Mesendoderm (in vitro differentiated cells): Measurements from ENCODE around the gene MYRFL.

Source experiments
- DNase-seq: peaks from one replicate; pipeline ENCODE4 v3.0.0; 2013
- H2AK5ac ChIP-seq: 2 replicates; pipeline ENCODE4 v1.6.1; 2013; ENCODE audit warnings: low read length, inconsistent platforms
- H2BK120ac ChIP-seq: 2 replicates; pipeline ENCODE4 v1.6.1; 2013; ENCODE audit warnings: low read depth, mild to moderate bottlenecking, low read length, moderate library complexity, mixed read lengths
- H2BK15ac ChIP-seq: replicated peaks from 2 replicates; pipeline ENCODE4 v1.6.1; 2013; ENCODE audit warnings: low read depth, mild to moderate bottlenecking, moderate library complexity
- H2BK5ac ChIP-seq: 2 replicates; pipeline ENCODE4 v1.6.1; 2013; ENCODE audit warnings: low read length, inconsistent platforms
- H3K18ac ChIP-seq: 2 replicates; pipeline ENCODE4 v1.6.1; 2013; ENCODE audit warnings: mild to moderate bottlenecking, low read length, mixed read lengths
- H3K23ac ChIP-seq: one replicate; pipeline ENCODE4 v1.6.1; 2013; ENCODE audit warnings: low read length
- H3K27ac ChIP-seq: 2 replicates; pipeline ENCODE4 v1.5.1; 2013; ENCODE audit warnings: low read depth, mild to moderate bottlenecking, inconsistent platforms, low read length, moderate library complexity
- H3K27me3 ChIP-seq: 2 replicates; pipeline ENCODE4 v1.6.1; 2013; ENCODE audit warnings: low read length, control low read depth, mild to moderate bottlenecking, inconsistent platforms; ENCODE audit not compliant: insufficient read depth, poor library complexity
- H3K36me3 ChIP-seq: 2 replicates; pipeline ENCODE4 v1.6.1; 2013; ENCODE audit warnings: low read length, inconsistent platforms; ENCODE audit not compliant: control insufficient read depth, insufficient read depth
- H3K4ac ChIP-seq: one replicate; pipeline ENCODE4 v1.6.1; 2013; ENCODE audit warnings: low read depth, mild to moderate bottlenecking, low read length, moderate library complexity
- H3K4me1 ChIP-seq: 2 replicates; pipeline ENCODE4 v1.6.1; 2013; ENCODE audit warnings: low read depth, low read length, inconsistent platforms; ENCODE audit not compliant: control insufficient read depth
- H3K4me2 ChIP-seq: 2 replicates; pipeline ENCODE4 v1.6.1; 2013; ENCODE audit warnings: low read length
- H3K4me3 ChIP-seq: 2 replicates; pipeline ENCODE4 v1.5.1; 2013; ENCODE audit warnings: mild to moderate bottlenecking, low read length
- H3K56ac ChIP-seq: one replicate; pipeline ENCODE4 v1.6.1; 2013; ENCODE audit warnings: low read length
- H3K79me1 ChIP-seq: 2 replicates; pipeline ENCODE4 v1.6.1; 2013; ENCODE audit warnings: low read length, inconsistent platforms
- H3K79me2 ChIP-seq: 2 replicates; pipeline ENCODE4 v1.6.1; 2013; ENCODE audit warnings: mild to moderate bottlenecking, low read length; ENCODE audit not compliant: control insufficient read depth, insufficient read depth
- H3K9ac ChIP-seq: 2 replicates; pipeline ENCODE4 v1.6.1; 2013; ENCODE audit warnings: low read length, inconsistent platforms
- H4K5ac ChIP-seq: one replicate; pipeline ENCODE4 v1.6.1; 2013; ENCODE audit warnings: low read length
- H4K8ac ChIP-seq: one replicate; pipeline ENCODE4 v1.6.1; 2013; ENCODE audit warnings: low read depth, mild to moderate bottlenecking, control low read depth, low read length, moderate library complexity
- WGBS: extraction: QIAGEN DNeasy Blood & Tissue Kit; methylation state at CpG from one replicate; pipeline ENCODE4 v1.1.7; 2013; ENCODE audit warnings: low lambda C conversion rate, missing lambda C conversion rate; ENCODE audit not compliant: insufficient coverage; ENCODE audit errors: extremely low coverage; 5-methylcytosine and 5-hydroxymethylcytosine counted together

The MYRFL gene

DNA sequence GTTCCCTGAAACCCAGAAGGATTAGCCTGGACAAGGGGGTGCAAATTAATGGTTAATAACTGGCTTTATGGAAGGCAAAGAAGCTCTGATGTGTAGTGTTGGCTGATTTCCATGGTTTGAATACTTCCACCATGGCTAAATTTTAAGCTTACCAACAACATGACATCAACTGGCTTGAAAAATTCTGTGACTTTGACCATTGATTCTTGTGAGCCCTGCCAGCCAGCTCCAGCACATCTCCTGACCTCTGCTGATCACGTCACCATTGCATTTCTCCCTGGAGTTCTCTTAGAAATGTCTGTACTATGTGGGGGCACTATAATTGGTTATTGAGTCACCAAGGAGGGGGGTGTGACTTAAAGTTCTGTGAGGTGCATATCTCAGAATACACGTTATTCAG is 171.2 kb downstream of the MYRFL start:
- H3K56ac ChIP-seq = no peak overlapping the region
- H3K23ac ChIP-seq = no peak overlapping the region
- no peak overlapping the region for H3K18ac ChIP-seq
- no peak overlapping the region for H3K4me2 ChIP-seq
- no peaks in the 10 kb centered on the region for H3K4me1 ChIP-seq
- no peaks in the 10 kb centered on the region for H3K36me3 ChIP-seq
- no peak overlapping the region for H3K4ac ChIP-seq
- no peaks in the 10 kb centered on the region for H3K27me3 ChIP-seq
- no peak overlapping the region for H4K5ac ChIP-seq
- H3K27ac ChIP-seq = no peak overlapping the region
- H2BK120ac ChIP-seq = no peak overlapping the region
- no peak overlapping the region for H2AK5ac ChIP-seq
- no peak overlapping the region for H2BK15ac ChIP-seq
- DNase-seq = no peak
- H3K79me1 ChIP-seq = no peaks in the 10 kb centered on the region
- no CpG with 5 or more reads among the region's 2 CpGs for WGBS
- H3K4me3 ChIP-seq = no peak overlapping the region
- no peaks in the 10 kb centered on the region for H3K79me2 ChIP-seq
- no peak overlapping the region for H2BK5ac ChIP-seq
- H3K9ac ChIP-seq = no peak overlapping the region
- H4K8ac ChIP-seq = no peak overlapping the region

DNA sequence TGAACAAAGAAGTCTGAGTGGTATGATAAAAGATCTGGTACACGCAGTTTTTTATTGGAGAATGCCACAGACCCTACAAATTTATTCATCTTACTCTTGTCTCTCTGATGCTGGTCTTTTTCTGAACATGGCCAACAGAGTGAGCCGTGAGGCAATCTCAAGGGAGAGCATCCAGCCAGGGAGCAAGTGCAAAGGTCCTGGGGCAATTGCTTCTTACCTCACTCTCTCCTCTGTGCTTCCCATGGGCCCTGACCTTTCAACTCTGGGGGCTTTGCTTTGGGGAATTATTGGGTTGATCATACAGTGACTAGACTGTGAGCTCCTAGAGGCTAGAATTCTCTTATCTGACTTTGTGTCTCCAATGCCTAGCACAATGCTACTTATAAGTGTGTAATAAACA is 171.7 kb downstream of the MYRFL start:
- Histone ChIP-seq H2BK15ac (no peak overlapping the region), H3K79me1 (no peaks in the 10 kb centered on the region), H3K9ac (no peak overlapping the region), H3K4ac (no peak overlapping the region), H4K8ac (no peak overlapping the region), H3K27me3 (no peaks in the 10 kb centered on the region), H2AK5ac (no peak overlapping the region), H4K5ac (no peak overlapping the region), H3K4me3 (no peak overlapping the region), H3K27ac (no peak overlapping the region), H3K4me1 (peaks cover 1% of the 10 kb centered on the region), H3K36me3 (no peaks in the 10 kb centered on the region), H3K23ac (no peak overlapping the region), H3K56ac (no peak overlapping the region), H2BK5ac (no peak overlapping the region), H3K79me2 (no peaks in the 10 kb centered on the region), H3K18ac (no peak overlapping the region), H3K4me2 (no peak overlapping the region), H2BK120ac (no peak overlapping the region)
- no CpG with 5 or more reads among the region's 2 CpGs for WGBS
- DNase-seq = no peak

GRCh38 chr12:69998011-69998410 is 173.0 kb downstream of the MYRFL start:
- WGBS = no CpG with 5 or more reads among the region's 11 CpGs
- Histone ChIP-seq H3K36me3 (no peaks in the 10 kb centered on the region), H3K18ac (no peak overlapping the region), H2AK5ac (no peak overlapping the region), H3K23ac (no peak overlapping the region), H2BK5ac (no peak overlapping the region), H2BK15ac (no peak overlapping the region), H3K4me2 (no peak overlapping the region), H3K27me3 (no peaks in the 10 kb centered on the region), H3K79me1 (no peaks in the 10 kb centered on the region), H3K4me3 (no peak overlapping the region), H3K56ac (no peak overlapping the region), H2BK120ac (no peak overlapping the region), H4K5ac (no peak overlapping the region), H3K27ac (no peak overlapping the region), H3K9ac (no peak overlapping the region), H3K79me2 (no peaks in the 10 kb centered on the region), H3K4ac (no peak overlapping the region), H3K4me1 (peaks cover 1% of the 10 kb centered on the region), H4K8ac (no peak overlapping the region)
- no peak for DNase-seq

GRCh38 chr12:69998922-69999321 is 173.9 kb downstream of the MYRFL start:
- Histone ChIP-seq H4K5ac (no peak overlapping the region), H3K79me1 (no peaks in the 10 kb centered on the region), H3K36me3 (no peaks in the 10 kb centered on the region), H3K9ac (no peak overlapping the region), H2BK15ac (no peak overlapping the region), H3K27ac (no peak overlapping the region), H3K18ac (no peak overlapping the region), H2AK5ac (no peak overlapping the region), H3K4me3 (no peak overlapping the region), H2BK5ac (no peak overlapping the region), H3K79me2 (no peaks in the 10 kb centered on the region), H3K56ac (no peak overlapping the region), H4K8ac (no peak overlapping the region), H3K23ac (no peak overlapping the region), H3K4me1 (peaks cover 1% of the 10 kb centered on the region), H3K4me2 (no peak overlapping the region), H3K4ac (no peak overlapping the region), H2BK120ac (no peak overlapping the region), H3K27me3 (no peaks in the 10 kb centered on the region)
- no CpG with 5 or more reads among the region's 2 CpGs for WGBS
- no peak for DNase-seq

DNA sequence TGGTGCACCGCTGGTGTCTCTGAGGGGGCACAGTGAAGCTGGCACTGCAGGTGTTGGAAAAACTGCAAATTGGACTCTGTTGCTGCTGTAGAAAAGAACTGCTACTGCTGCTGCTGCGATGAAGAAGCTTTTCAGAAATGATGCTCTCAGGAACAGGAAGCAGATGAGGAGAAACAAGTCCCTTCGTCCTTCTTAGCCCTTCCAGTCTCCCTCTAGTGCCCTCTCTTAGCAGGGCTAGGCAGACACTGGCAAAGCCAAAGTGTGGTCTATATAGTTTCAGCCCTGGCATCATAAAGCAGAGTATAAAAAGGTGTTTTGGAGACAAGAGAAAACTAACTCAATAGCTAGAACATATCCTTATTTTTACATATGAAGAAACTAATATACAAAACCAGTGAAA is 174.5 kb downstream of the MYRFL start:
- Histone ChIP-seq H3K23ac (no peak overlapping the region), H3K4ac (no peak overlapping the region), H3K36me3 (no peaks in the 10 kb centered on the region), H2BK15ac (no peak overlapping the region), H2AK5ac (no peak overlapping the region), H4K5ac (no peak overlapping the region), H2BK5ac (no peak overlapping the region), H2BK120ac (no peak overlapping the region), H3K9ac (no peak overlapping the region), H3K79me2 (no peaks in the 10 kb centered on the region), H3K56ac (no peak overlapping the region), H3K4me3 (no peak overlapping the region), H4K8ac (no peak overlapping the region), H3K79me1 (no peaks in the 10 kb centered on the region), H3K18ac (no peak overlapping the region), H3K4me1 (peaks cover 1% of the 10 kb centered on the region), H3K27ac (no peak overlapping the region), H3K27me3 (no peaks in the 10 kb centered on the region), H3K4me2 (no peak overlapping the region)
- no CpG with 5 or more reads among the region's 3 CpGs for WGBS
- DNase-seq = no peak

DNA sequence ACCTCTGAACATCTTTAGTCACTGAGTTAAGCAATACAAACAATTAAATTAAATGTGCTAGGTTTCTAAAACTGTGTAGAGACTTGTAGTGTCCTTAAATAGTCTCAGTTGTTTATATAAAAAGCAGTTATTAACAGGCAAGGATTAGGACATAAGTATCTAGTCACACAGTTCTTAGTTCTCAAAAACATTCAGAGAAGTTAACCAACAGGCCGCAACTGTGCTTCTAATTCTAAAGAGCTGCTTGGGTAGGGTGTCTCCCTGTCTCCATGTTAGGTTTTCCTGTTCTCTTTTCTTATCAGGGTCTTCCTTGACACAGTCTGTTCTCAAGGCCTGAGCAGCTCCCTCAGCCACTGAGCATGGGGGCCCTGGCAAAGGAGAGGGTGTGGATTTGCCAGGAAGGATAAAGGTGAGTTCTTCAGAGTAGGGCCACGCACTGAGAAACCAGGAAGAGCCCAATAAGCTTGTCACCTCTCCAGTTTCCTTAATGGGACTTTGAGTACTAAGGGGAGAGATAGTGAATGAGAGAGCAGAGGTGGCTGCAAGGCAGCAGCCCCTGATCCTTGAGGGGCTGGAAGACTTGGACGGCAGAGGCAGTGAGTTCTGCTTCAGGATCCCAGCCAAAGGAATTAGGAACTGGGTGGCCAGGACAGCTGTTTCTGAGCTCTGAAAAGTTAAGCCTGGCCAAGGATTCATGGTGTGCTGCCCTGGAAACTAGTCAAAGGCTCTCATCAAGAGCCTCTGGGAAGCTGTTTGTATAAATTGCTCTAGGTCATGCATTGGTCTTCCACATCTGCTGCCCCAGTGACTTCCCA is 177.3 kb downstream of the MYRFL start:
- no peak overlapping the region for H4K8ac ChIP-seq
- no peak overlapping the region for H3K4me2 ChIP-seq
- no peak overlapping the region for H3K18ac ChIP-seq
- no peak overlapping the region for H3K9ac ChIP-seq
- H3K79me1 ChIP-seq = no peaks in the 10 kb centered on the region
- no peaks in the 10 kb centered on the region for H3K36me3 ChIP-seq
- H3K4ac ChIP-seq = no peak overlapping the region
- peak overlapping the region; percentile 37 for H3K56ac ChIP-seq
- peaks cover 1% of the 10 kb centered on the region for H3K4me1 ChIP-seq
- H3K27me3 ChIP-seq = no peaks in the 10 kb centered on the region
- H3K27ac ChIP-seq = no peak overlapping the region
- no peak overlapping the region for H2AK5ac ChIP-seq
- no peak overlapping the region for H3K4me3 ChIP-seq
- H2BK5ac ChIP-seq = no peak overlapping the region
- H2BK15ac ChIP-seq = no peak overlapping the region
- DNase-seq = no peak
- no peak overlapping the region for H4K5ac ChIP-seq
- no peak overlapping the region for H3K23ac ChIP-seq
- no peaks in the 10 kb centered on the region for H3K79me2 ChIP-seq
- H2BK120ac ChIP-seq = no peak overlapping the region
- WGBS = no CpG with 5 or more reads among the region's 3 CpGs
